HG03097 (cell line): Measurements from ENCODE around the gene CCNY.

Experiments
- ATAC-seq: cut with Tn5 transposase; IDR thresholded peaks from one replicate; pipeline ENCODE4 v1.9.1; 2021; ENCODE audit not compliant: unreplicated experiment, low FRiP score

Gene CCNY

GRCh38 chr10:35423505-35424306 is 87.4 kb downstream of the CCNY start:
- ATAC-seq = no peak

DNA sequence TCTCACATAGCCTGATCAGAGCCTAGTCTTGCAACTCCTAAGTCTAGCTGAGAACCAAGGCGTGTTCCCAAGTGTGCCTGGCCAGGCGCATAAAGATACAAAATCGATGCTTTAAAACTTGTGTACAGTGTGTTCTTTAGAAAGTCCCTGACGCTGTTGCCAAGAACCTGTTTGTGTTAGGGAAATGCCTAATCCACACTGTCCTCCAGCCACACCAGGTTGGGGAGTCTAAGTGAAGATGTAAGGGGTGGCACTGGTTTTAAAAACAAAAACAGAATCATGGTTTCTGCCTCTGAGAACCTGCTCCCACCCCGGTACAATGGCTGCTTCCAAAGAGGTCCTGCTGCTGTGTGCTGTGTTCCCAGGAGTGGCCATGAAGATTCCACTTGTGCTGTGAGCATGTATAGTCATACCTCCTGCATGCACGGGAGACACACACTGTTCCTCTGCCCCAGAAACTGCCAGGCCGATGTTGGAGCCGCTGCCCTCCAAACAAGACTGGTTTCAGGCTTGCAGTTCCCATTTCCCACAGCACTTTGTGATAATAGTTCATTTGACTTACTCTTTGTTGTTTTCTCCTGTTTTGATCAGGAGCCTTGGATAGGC is 88.5 kb downstream of the CCNY start:
- ATAC-seq = no peak

- ATAC-seq = no peak
Measured at GRCh38 chr10:35425595-35425994, 89.3 kb downstream of the CCNY start.

DNA sequence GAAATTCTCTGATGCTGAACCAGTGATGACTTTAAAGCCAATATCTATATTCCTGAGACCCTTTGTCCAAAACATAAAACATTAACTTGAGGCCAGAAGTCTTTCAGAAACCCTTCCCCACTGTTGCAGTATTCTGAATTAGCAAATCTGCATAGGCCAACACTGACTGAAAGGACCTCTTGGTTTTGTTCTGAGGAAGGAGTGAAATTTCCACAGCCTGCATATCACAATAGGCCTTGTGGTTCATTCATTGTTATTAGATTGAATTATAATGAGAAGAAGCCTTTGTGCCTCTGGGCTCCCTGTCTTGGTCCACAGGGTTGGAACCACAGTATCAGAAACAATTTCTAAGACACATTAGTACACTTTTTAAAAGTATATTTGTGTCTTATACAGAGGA is 90.3 kb downstream of the CCNY start:
- no peak for ATAC-seq

GRCh38 chr10:35427543-35427942 is 91.2 kb downstream of the CCNY start:
- ATAC-seq = no peak

DNA sequence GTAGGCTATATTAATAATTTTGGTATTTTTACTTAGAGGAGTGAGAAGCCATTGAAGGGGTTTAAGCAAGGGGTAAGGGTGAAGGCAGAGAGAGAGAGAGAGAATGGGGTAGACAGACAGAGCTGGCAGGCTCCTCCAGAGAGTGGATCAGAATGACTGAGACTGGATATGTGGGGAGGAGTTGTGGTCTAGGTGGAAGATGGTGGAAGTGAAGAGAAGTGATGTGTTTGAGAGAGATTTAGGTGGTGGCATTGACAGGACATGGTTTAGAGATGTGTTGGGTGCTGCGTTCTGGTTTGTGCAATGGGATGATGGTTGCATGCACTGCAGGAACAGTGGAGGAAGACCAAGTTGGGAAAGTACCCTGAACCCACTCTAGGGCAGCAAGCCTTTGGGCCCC is 92.2 kb downstream of the CCNY start:
- no peak for ATAC-seq

DNA sequence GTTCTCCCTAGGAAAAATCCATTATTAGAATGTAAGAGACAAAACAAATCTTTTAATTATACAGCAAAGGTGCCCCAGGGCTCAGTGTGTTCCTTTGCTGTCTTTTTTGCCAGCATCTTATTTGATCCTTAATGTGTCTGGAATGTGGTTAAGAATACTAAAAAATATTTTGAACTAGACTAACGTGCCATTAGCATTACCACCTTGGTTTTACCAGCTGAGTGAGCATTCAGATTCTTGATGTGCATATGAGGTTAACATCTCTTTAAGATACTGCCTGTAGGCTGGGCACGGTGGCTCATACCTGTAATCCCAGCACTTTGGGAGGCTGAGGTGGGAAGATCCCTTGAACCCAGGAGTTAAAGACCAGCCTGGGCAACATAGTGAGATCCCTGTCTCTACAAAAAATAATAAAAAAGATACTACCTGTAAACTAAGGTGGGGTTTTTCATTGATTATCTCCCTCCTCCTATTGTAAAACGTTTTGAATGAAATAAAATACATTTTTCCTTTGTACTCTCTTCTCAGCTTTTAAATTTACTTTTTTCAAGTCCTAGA is 96.6 kb downstream of the CCNY start:
- no peak for ATAC-seq

GRCh38 chr10:35433851-35434426 is 97.6 kb downstream of the CCNY start:
- ATAC-seq = no peak

DNA sequence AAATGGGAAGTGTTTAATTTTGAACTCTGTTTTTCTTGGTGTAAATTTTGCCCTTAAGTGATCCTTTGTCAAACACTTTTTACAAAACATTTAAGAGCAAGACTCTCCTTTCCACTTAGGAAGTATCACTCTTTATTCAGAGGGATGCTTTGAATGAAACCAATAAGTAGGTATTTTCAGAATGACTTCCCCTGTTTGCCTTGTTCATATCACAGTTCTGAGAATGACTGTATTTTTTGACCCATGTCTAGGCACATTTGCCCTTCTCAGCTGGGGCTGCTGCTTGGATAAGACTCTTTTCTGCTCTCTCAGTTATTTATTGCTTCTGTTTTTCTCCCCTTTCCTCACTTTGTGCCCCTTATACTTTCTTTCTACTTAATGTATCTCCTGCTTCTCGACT is 98.2 kb downstream of the CCNY start:
- no peak for ATAC-seq

GRCh38 chr10:35435824-35436223 is 99.5 kb downstream of the CCNY start:
- no peak for ATAC-seq

GRCh38 chr10:35437829-35438228 is 101.5 kb downstream of the CCNY start:
- no peak for ATAC-seq

DNA sequence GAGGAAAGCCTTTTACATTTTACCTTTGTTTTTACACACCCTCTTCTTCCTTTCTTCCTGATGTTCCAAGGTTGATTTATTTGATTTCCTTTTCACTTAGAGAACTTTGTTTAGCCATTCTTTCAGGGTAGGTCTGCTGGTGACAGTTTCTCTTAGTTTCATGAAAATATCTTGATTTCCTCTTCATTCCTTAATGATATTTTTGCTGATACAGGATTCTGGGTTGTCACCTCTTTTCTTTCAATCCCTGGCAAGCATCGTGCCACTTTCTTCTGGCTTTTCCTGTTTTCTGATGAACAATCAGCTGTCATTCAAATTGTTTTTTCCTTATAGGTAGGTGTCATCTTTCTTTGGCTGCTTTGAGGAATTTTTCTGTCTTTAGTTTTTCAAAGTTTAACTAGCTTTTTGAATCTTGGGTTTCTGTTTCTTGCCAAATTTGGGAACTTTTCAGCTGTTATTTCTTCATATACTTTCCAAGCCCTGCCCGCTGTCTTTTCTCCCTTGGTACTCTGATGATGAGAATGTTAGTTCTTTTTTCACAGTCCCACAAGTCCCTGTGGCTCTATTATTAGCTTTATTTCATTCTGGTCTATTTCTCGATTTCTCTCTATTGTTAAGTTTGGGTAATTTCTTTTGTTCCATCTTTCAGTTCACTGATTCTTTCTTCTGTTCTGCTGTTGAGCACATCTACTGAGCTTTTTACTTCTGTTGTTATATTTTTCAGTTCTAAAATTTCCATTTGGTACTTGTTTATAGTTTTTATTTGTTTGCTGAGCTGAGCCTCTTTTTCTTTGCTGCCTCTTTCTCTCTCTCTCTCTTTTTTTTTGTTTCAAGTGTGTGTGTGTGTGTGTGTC is 102.6 kb downstream of the CCNY start:
- ATAC-seq = no peak

- ATAC-seq = no peak
Measured at GRCh38 chr10:35440016-35440415, 103.7 kb downstream of the CCNY start.

- no peak for ATAC-seq
Measured at GRCh38 chr10:35442028-35442427, 105.7 kb downstream of the CCNY start.

DNA sequence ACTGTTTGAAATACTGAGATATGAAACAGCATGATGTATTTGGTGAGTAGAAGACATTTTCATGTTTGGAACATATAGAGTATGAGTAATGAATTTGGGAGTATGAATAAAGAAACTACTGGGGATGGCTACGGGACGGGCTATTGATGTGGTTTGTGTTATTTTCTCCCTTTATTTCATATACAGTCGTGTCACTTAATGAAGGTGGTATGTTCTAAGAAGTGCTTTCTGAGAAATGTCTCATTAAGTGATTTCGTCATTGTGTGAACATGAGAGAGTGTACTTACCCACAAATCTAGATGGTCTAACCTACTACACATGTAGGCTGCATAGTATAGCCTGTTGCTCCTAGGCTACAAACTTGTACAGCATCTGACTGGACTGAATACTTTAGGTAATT is 106.3 kb downstream of the CCNY start:
- no peak for ATAC-seq

GRCh38 chr10:35443858-35444257 is 107.5 kb downstream of the CCNY start:
- ATAC-seq = no peak

DNA sequence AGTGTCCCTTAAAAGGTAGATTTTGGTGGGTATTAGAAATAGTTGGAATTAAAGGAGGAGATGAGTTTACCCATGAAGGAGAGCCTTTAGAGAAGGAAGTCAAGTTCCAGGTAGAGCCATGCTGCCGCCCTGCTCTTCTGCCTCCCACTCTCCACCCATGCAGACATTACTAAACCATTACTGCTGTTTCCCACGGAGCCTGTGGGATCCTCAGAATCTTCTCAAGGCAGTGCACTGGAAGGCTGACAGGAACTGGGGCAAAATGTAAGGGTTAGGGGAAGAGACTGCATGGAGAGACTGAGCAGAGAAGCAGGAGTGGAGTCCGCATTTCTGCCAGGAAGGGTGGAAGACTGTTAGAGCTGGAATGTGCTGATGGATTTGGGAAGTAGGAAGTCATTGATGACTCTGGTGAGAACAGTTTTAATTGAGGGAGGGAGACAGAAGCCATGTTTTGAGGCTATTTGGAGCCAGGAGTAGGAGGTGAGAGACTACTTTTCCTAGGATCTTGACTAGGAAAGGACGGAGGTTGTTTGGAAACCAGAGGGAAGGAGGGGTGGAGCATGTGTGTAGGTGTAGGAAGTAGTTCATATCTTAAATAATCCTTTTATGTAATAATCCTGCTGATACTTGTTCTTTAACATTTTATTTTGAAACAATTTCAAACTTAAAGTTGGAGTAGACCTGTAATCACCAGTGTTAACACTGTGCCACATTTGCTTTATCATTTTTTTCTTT is 109.0 kb downstream of the CCNY start:
- ATAC-seq = no peak

GRCh38 chr10:35446439-35446838 is 110.1 kb downstream of the CCNY start:
- no peak for ATAC-seq

GRCh38 chr10:35447693-35448407 is 111.5 kb downstream of the CCNY start:
- no peak for ATAC-seq
